Right atrium auricular region (tissue), 2 donors: Measurements from ENCODE around the gene RGCC. TPM values are rescaled to one million over a fixed set of nuclear protein-coding genes. Genes with fewer than 3 reads are reported as not detected.
A peak's percentile ranks its signal among the peaks of the same experiment; 100 is the strongest.

Source experiments
- DNase-seq: peaks from one replicate; pipeline ENCODE4 v3.0.0-alpha.2; 2019; ENCODE audit warnings: low spot score
- H3K27ac ChIP-seq, 2 donors: fragments of 200-600 bp; sonication (generic); 1 replicate in 1 of 2; 2 replicates in 1 of 2; pipeline ENCODE4 v1.5.1; 2016 to 2019
- H3K27me3 ChIP-seq, 2 donors: fragments of 200-600 bp; sonication (generic); one replicate each; pipeline versions ENCODE4 v1.5.1 to v1.6.0; 2017 to 2019
- H3K36me3 ChIP-seq: fragments of 200-600 bp; sonication (generic); one replicate; pipeline ENCODE4 v1.5.1; 2016
- H3K4me1 ChIP-seq, 2 donors: fragments of 200-600 bp; sonication (generic); one replicate each; pipeline versions ENCODE4 v1.5.1 to v1.6.0; 2017 to 2019
- H3K4me3 ChIP-seq, 2 donors: fragments of 200-600 bp; sonication (generic); 1 replicate in 1 of 2; 2 replicates in 1 of 2; pipeline ENCODE4 v1.5.1; 2017 to 2019; ENCODE audit warnings: mild to moderate bottlenecking in 1 of 2, moderate library complexity in 1 of 2
- H3K9me3 ChIP-seq, 2 donors: fragments of 200-600 bp; sonication (generic); one replicate each; pipeline ENCODE4 v1.5.1; 2019
- CTCF ChIP-seq, 2 donors: fragments of 200-600 bp; sonication (generic); IDR thresholded peaks; one replicate each; pipeline ENCODE4 v1.5.1; 2019; ENCODE audit warnings: antibody characterized with exemption in 2 of 2
- total RNA-seq, 2 donors: library from RNA; depleted of rRNA; stranded (reverse); fragments of >200 nt; gene quantifications; one replicate each; pipeline ENCODE4 v1.1.0, GENCODE V29; 2016

Gene RGCC
- total RNA-seq, 2 donors from 2014 or later: 53.9 to 94.8 TPM

- H3K4me1 ChIP-seq: peaks cover 0 to 33% of the 10 kb centered on the region in 2 donors
Observed at GRCh38 chr13:41465241-41465847, 8.0 kb downstream of the RGCC start.

GRCh38 chr13:41465898-41466320 lies 8.6 kb downstream of the RGCC start:
- H3K4me1 ChIP-seq: peaks cover 0 to 33% of the 10 kb centered on the region in 2 donors
- DNase-seq: no peak
- H3K9me3 ChIP-seq: no peaks in the 10 kb centered on the region
- TF ChIP-seq CTCF (IDR thresholded peaks at IDR 0.05): no peak
- peak overlapping the region in 1 of 2 donors; percentile 21 for H3K27ac ChIP-seq
- H3K36me3 ChIP-seq: peaks cover 42% of the 10 kb centered on the region
- H3K4me3 ChIP-seq: no peak overlapping the region
- no peaks in the 10 kb centered on the region for H3K27me3 ChIP-seq

More at GRCh38 chr13:41465241-41465847, 8.0 kb downstream of the RGCC start:
- no peak for TF ChIP-seq CTCF (IDR thresholded peaks at IDR 0.05)
- H3K4me3 ChIP-seq: no peak overlapping the region
- H3K36me3 ChIP-seq: peaks cover 38% of the 10 kb centered on the region
- no peak for DNase-seq
- peak overlapping the region; percentile 52 to 62 for H3K27ac ChIP-seq
- no peaks in the 10 kb centered on the region for H3K9me3 ChIP-seq
- H3K27me3 ChIP-seq: no peaks in the 10 kb centered on the region

GRCh38 chr13:41467425-41467945 lies 10.1 kb downstream of the RGCC start:
- Histone ChIP-seq H3K9me3 (no peaks in the 10 kb centered on the region), H3K36me3 (peaks cover 43% of the 10 kb centered on the region), H3K27me3 (no peaks in the 10 kb centered on the region), H3K4me1 (peaks cover 0 to 33% of the 10 kb centered on the region in 2 donors), H3K4me3 (no peak overlapping the region), H3K27ac (no peak overlapping the region)
- no peak for TF ChIP-seq CTCF (IDR thresholded peaks at IDR 0.05)
- no peak for DNase-seq

GRCh38 chr13:41468631-41469030 lies 11.3 kb downstream of the RGCC start:
- no peak for TF ChIP-seq CTCF (IDR thresholded peaks at IDR 0.05)
- Histone ChIP-seq H3K9me3 (no peaks in the 10 kb centered on the region), H3K4me1 (peaks cover 0 to 32% of the 10 kb centered on the region in 2 donors), H3K27me3 (no peaks in the 10 kb centered on the region), H3K36me3 (peaks cover 43% of the 10 kb centered on the region), H3K27ac (no peak overlapping the region), H3K4me3 (no peak overlapping the region)
- no peak for DNase-seq

GRCh38 chr13:41470196-41470595 lies 12.8 kb downstream of the RGCC start:
- peaks cover 0 to 12% of the 10 kb centered on the region in 2 donors for H3K9me3 ChIP-seq
- H3K36me3 ChIP-seq: peaks cover 43% of the 10 kb centered on the region
- DNase-seq: no peak
- H3K4me3 ChIP-seq: no peak overlapping the region
- H3K27ac ChIP-seq: no peak overlapping the region
- no peak for TF ChIP-seq CTCF (IDR thresholded peaks at IDR 0.05)
- H3K4me1 ChIP-seq: peaks cover 0 to 18% of the 10 kb centered on the region in 2 donors
- H3K27me3 ChIP-seq: no peaks in the 10 kb centered on the region
